Liver (tissue), 9 donors: ENCODE results near the gene POLR2B. TPM values are rescaled to one million over a fixed set of nuclear protein-coding genes. Genes with fewer than 3 reads are reported as not detected.

Experiments used
- DNase-seq: peaks from one replicate; pipeline ENCODE4 v3.0.0-alpha.2; 2017; ENCODE audit warnings: low spot score
- H3K27ac ChIP-seq, 2 donors: one replicate each; pipeline ENCODE4 v1.7.0; 2013; ENCODE audit warnings: inconsistent platforms in 2 of 2, low read length in 2 of 2, control low read depth in 1 of 2, low read depth in 1 of 2, mild to moderate bottlenecking in 1 of 2
- H3K27me3 ChIP-seq, 4 donors: one replicate each; pipeline versions ENCODE4 v1.6.1 to v1.7.0; 2013; ENCODE audit warnings: low read length in 3 of 4, inconsistent platforms in 1 of 4, mild to moderate bottlenecking in 1 of 4, moderate library complexity in 1 of 4; ENCODE audit not compliant: control insufficient read depth in 4 of 4, insufficient read depth in 4 of 4
- H3K36me3 ChIP-seq, 4 donors: one replicate each; pipeline versions ENCODE4 v1.6.1 to v1.7.0; 2013; ENCODE audit warnings: low read length in 3 of 4, mild to moderate bottlenecking in 3 of 4, low read depth in 1 of 4, moderate library complexity in 1 of 4; ENCODE audit not compliant: control insufficient read depth in 4 of 4, insufficient read depth in 3 of 4
- H3K4me1 ChIP-seq, 4 donors: one replicate each; pipeline versions ENCODE4 v1.6.1 to v1.7.0; 2013; ENCODE audit warnings: low read length in 3 of 4, mild to moderate bottlenecking in 3 of 4, moderate library complexity in 1 of 4; ENCODE audit not compliant: control insufficient read depth in 4 of 4, insufficient read depth in 4 of 4
- H3K4me3 ChIP-seq, 3 donors: one replicate each; pipeline versions ENCODE4 v1.6.1 to v1.7.0; 2013; ENCODE audit warnings: low read length in 3 of 3, control low read depth in 1 of 3, low read depth in 1 of 3, mild to moderate bottlenecking in 1 of 3
- H3K9ac ChIP-seq, 2 donors: one replicate each; pipeline ENCODE4 v1.7.0; 2013; ENCODE audit warnings: low read length in 2 of 2, mild to moderate bottlenecking in 2 of 2, moderate library complexity in 2 of 2, control low read depth in 1 of 2, low read depth in 1 of 2
- H3K9me3 ChIP-seq, 4 donors: one replicate each; pipeline versions ENCODE4 v1.6.1 to v1.7.0; 2013; ENCODE audit warnings: low read length in 3 of 4; ENCODE audit not compliant: control insufficient read depth in 4 of 4
- CTCF ChIP-seq: fragments of 150-350 bp; IDR thresholded peaks from 2 replicates; pipeline ENCODE4 v1.5.1; 2017; ENCODE audit warnings: improper control_type of control experiment, low read depth, low read length; ENCODE audit not compliant: missing input control
- EGR1 ChIP-seq, 2 donors: IDR thresholded peaks; 2 replicates each; pipeline ENCODE4 v1.6.1; 2016 to 2018; ENCODE audit warnings: antibody characterized with exemption in 2 of 2, low read depth in 2 of 2
- FOXA1 ChIP-seq: IDR thresholded peaks from 2 replicates; pipeline ENCODE4 v1.6.1; 2016; ENCODE audit warnings: antibody characterized with exemption
- FOXA2 ChIP-seq: IDR thresholded peaks from 2 replicates; pipeline ENCODE4 v1.6.1; 2016; ENCODE audit warnings: antibody characterized with exemption
- GABPA ChIP-seq, 2 donors: IDR thresholded peaks in 1 of 2; conservative IDR thresholded peaks in 1 of 2; 2 replicates each; pipeline ENCODE4 v1.6.1; 2016; ENCODE audit warnings: antibody characterized with exemption in 2 of 2, mild to moderate bottlenecking in 1 of 2, moderate library complexity in 1 of 2
- HNF4A ChIP-seq, 2 donors: conservative IDR thresholded peaks; 2 replicates each; pipeline ENCODE4 v1.6.1; 2016; ENCODE audit warnings: antibody characterized with exemption in 2 of 2, mild to moderate bottlenecking in 2 of 2
- HNF4G ChIP-seq: IDR thresholded peaks from 2 replicates; pipeline ENCODE4 v1.6.1; 2016; ENCODE audit warnings: antibody characterized with exemption
- JUND ChIP-seq, 2 donors: IDR thresholded peaks; 2 replicates each; pipeline ENCODE4 v1.6.1; 2016; ENCODE audit warnings: antibody characterized with exemption in 2 of 2
- MAX ChIP-seq: IDR thresholded peaks from 2 replicates; pipeline ENCODE4 v1.6.1; 2016; ENCODE audit warnings: antibody characterized with exemption
- NR2F2 ChIP-seq: IDR thresholded peaks from 2 replicates; pipeline ENCODE4 v1.6.1; 2016; ENCODE audit warnings: antibody characterized with exemption
- REST ChIP-seq: IDR thresholded peaks from 2 replicates; pipeline ENCODE4 v1.6.1; 2016; ENCODE audit warnings: antibody characterized with exemption, mild to moderate bottlenecking
- RXRA ChIP-seq, 2 donors: IDR thresholded peaks; 2 replicates each; pipeline ENCODE4 v1.6.1; 2017 to 2018; ENCODE audit warnings: antibody characterized with exemption in 2 of 2, mild to moderate bottlenecking in 1 of 2
- SP1 ChIP-seq: IDR thresholded peaks from 2 replicates; pipeline ENCODE4 v1.6.1; 2018; ENCODE audit warnings: antibody characterized with exemption, mild to moderate bottlenecking
- TAF1 ChIP-seq: conservative IDR thresholded peaks from 2 replicates; pipeline ENCODE4 v1.6.1; 2016; ENCODE audit warnings: antibody characterized with exemption, mild to moderate bottlenecking
- ZBTB33 ChIP-seq: IDR thresholded peaks from 2 replicates; pipeline ENCODE4 v1.6.1; 2016; ENCODE audit warnings: antibody characterized with exemption
- WGBS: extraction: QIAGEN DNeasy Blood & Tissue Kit; methylation state at CpG from one replicate; pipeline ENCODE4 v1.1.7; 2013; 5-methylcytosine and 5-hydroxymethylcytosine counted together
- polyA plus RNA-seq, 2 donors: library from polyadenylated mRNA; stranded (reverse) in 1 of 2; unstranded in 1 of 2; fragments of 200-250 nt in 1 of 2; fragments of >200 nt in 1 of 2; fragmentation: Nextera tagmentation in 1 of 2; extraction: Ambion mirVana in 1 of 2; gene quantifications; one replicate each; pipeline versions ENCODE4 v1.2.1 to v1.2.3, GENCODE V29; 2013 to 2015
- total RNA-seq, 2 donors: library from RNA; depleted of rRNA; stranded (reverse); fragments of >200 nt; gene quantifications; one replicate each; pipeline ENCODE4 v1.2.3, GENCODE V29; 2014
- donor health status: healthy.
- donor health status: healthy.
- donor health status: healthy.
- donor health status: healthy.
- donor health status: healthy.

Gene POLR2B
- total and polyA plus RNA-seq, 4 donors = 16.6 to 64.4 (median 40.0) TPM

GRCh38 chr4:56961107-56961500, 17.6 kb upstream of the POLR2B start:
- 97% methylated on average over 2 of the region's 2 CpGs for WGBS
- no peaks in the 10 kb centered on the region for H3K27me3 ChIP-seq
- H3K9ac ChIP-seq = no peak overlapping the region
- no peaks in the 10 kb centered on the region for H3K9me3 ChIP-seq
- H3K36me3 ChIP-seq = peaks cover 11 to 29% (median 19%) of the 10 kb centered on the region in 4 donors
- no peak for TF ChIP-seq JUND (IDR thresholded peaks at IDR 0.05)
- TF ChIP-seq TAF1 = no peak
- TF ChIP-seq HNF4A (conservative IDR thresholded peaks at IDR 0.05) = no peak
- no peak for TF ChIP-seq SP1
- no peak for TF ChIP-seq HNF4G
- TF ChIP-seq FOXA2 = no peak
- no peak for TF ChIP-seq MAX
- no peak for TF ChIP-seq EGR1 (IDR thresholded peaks at IDR 0.05; ENCODE audit: low read depth in 2 of 2)
- no peak for TF ChIP-seq CTCF
- no peak for TF ChIP-seq RXRA (IDR thresholded peaks at IDR 0.05)
- TF ChIP-seq ZBTB33 = no peak
- no peak for TF ChIP-seq FOXA1
- no peak for TF ChIP-seq NR2F2
- no peak for DNase-seq
- no peak overlapping the region for H3K4me3 ChIP-seq
- H3K27ac ChIP-seq = no peak overlapping the region
- H3K4me1 ChIP-seq = no peaks in the 10 kb centered on the region

GRCh38 chr4:56971383-56971782, 7.3 kb upstream of the POLR2B start:
- no peak for DNase-seq
- Histone ChIP-seq H3K9ac (no peak overlapping the region), H3K4me3 (no peak overlapping the region), H3K27ac (no peak overlapping the region), H3K27me3 (no peaks in the 10 kb centered on the region), H3K4me1 (peaks cover 0 to 15% (median 11%) of the 10 kb centered on the region in 4 donors), H3K36me3 (peaks cover 10 to 48% (median 44%) of the 10 kb centered on the region in 4 donors), H3K9me3 (peaks cover 0 to 11% (median 7%) of the 10 kb centered on the region in 4 donors)
- TF ChIP-seq TAF1 (no peak), CTCF (no peak), HNF4A (conservative IDR thresholded peaks at IDR 0.05) (no peak), HNF4G (no peak), SP1 (no peak), REST (no peak), EGR1 (IDR thresholded peaks at IDR 0.05; ENCODE audit: low read depth in 2 of 2) (no peak), GABPA (IDR thresholded peaks at IDR 0.05 in 1 of 2, conservative IDR thresholded peaks at IDR 0.05 in 1 of 2) (no peak)
- WGBS = 91% methylated on average over 2 of the region's 2 CpGs
